Epidermal melanocyte (primary cell): ENCODE results near the gene NAP1L5.

Experiments
- DNase-seq: peaks from one replicate; pipeline ENCODE4 v3.0.0; 2011; ENCODE audit warnings: low spot score; ENCODE audit not compliant: insufficient read length

Gene NAP1L5

GRCh38 chr4:88722828-88723227, 25.2 kb upstream of the NAP1L5 start:
- DNase-seq: no peak

DNA sequence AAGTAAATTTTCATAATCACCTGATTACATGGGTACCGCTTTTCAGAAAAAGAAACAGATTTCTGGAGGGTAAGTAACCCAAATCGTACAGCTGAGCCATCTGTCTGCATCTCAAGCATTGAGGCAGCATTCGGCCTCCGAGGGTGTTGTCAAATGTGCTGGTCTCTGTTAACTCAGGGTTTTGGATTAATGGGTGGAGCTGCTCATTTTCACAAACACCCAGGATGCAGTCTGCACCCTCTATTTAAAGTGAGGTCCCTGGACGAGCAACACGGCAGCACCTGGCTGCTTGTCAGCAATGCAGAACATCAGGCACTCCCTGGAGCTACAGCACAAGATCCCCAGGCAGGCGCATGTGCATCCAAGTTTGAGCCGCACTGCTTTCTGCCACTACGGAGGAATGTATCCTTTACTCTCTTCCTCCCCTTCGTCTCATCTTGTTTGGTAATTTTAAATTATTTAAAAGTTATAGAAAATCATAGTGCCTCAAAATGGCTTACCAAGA, 24.7 kb upstream of the NAP1L5 start:
- DNase-seq: no peak

DNA sequence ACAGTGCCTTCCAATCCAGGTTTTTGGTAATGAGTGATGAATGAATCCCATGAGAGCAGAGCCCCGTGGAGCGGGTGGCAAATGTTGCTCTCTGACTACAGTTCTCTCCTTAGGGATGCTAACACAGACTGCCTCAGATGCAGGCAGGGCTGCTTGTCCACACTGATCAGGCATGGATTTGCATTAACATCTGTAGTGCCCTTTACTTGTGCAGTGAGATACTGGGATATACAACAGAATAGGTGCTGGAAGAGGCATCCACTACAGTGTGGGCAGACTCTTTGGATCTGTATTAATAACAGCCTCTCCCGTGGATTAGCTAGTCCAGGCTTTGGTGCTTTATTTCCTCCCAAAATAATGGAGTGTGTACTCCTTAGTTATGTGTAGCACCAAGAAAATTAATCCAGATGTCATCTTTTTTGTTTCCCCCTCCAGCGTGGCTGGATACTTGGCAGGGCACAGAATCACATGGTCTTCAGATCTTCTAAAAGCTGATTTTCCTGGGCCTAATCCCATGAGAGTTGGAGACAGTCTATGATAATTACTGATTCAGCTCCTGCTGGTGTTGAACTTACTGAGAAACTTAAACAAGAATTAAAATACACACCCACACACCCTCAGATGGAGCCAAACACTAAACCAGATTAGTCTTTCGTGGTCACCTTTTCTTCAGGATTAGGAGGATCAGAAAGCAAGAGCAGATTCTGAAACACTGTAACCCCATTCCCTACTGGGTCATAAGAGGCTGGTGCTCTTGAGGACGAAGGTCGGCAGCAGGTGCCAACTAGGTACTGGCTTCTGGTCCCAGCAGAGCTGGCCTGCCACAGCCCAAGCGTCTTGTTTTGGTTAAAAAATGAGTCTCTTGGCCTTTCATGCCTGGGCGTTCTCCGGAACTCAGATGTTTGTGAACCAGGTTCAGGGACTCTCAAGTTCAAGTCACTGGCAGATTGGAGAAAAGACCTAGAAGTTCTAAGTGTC, 23.1 kb upstream of the NAP1L5 start:
- no peak for DNase-seq

GRCh38 chr4:88719381-88719780, 21.8 kb upstream of the NAP1L5 start:
- no peak for DNase-seq

DNA sequence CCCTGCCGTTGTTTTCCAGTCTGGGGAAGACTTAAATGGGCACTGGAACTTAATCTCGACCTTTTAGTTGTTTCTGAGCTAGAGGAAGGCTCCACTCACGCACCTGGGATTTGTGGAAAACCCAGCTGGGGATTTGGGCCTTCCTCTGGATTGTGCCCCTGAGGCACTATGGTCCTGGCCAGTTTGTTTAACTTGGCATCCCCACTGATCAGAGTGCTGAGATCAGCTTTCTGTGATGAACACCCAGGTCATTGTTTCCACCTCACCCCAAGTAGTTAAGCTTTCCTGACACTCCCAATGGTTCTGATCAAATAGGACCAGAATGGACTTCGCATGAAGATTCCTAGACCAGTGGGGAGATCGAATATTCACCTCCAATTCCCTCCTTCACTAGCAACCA, 20.5 kb upstream of the NAP1L5 start:
- DNase-seq: no peak

GRCh38 chr4:88713782-88714181, 16.2 kb upstream of the NAP1L5 start:
- no peak for DNase-seq

DNA sequence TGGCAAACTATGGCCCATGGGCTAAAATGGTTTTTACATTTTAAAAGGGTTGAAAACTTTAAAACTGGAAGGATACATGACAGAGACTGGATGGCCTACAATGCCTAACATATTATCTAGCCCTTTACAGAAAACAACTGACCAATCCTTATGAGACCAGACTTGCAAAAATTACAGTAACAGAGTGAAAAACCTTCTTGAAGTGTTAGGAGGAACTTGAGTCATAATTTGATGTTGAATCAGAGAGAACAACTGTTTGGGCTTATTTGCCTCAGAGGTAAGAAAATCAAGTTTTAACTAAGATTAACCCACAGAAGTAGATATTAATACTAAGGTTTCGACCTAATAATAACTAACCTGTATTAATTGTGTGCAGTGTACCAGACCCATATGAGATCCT, 12.4 kb upstream of the NAP1L5 start:
- DNase-seq: no peak

DNA sequence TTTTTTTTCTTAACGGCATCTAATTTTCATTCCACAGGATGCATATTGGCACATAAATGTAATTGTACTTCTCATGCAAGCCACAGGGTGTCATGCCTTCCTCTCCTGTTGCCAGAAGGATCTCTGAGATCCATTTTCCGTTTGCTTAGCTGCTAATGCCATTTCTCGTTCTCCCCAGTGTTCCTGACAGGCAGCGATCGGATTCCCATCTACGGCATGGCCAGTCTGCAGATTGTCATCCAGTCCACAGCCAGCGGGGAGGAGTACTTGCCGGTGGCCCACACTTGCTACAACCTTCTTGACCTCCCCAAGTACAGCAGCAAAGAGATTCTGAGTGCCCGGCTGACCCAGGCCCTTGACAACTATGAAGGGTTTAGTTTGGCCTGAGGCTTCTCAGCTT, 8.9 kb upstream of the NAP1L5 start:
- DNase-seq: no peak

GRCh38 chr4:88705805-88706492, 8.3 kb upstream of the NAP1L5 start:
- no peak for DNase-seq

GRCh38 chr4:88705223-88705622, 7.6 kb upstream of the NAP1L5 start:
- DNase-seq: no peak

- no peak for DNase-seq
Observed at GRCh38 chr4:88702782-88703181, 5.2 kb upstream of the NAP1L5 start.

DNA sequence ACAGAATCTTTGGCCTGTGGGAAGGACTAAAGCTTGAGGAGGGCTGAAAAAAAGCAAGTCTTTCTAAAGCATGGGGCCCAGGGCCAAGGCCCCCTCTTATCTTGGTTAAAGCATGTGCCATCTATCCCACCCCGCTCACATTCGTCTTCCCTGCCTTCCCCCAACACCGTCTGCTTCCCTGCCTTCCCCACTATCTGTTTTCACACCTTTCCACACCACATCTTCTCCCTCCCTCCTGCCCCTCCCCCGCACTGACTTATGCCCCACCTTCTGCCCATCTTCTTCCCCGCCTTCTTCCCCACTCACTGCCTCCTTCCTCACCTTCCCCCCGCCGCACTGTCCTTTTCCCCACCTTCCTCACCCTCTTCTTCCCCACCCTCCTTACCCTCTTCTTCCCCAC, 890 bp upstream of the NAP1L5 start:
- DNase-seq: no peak

- DNase-seq: no peak
Observed at GRCh38 chr4:88697141-88697540, 488 bp downstream of the NAP1L5 start.

DNA sequence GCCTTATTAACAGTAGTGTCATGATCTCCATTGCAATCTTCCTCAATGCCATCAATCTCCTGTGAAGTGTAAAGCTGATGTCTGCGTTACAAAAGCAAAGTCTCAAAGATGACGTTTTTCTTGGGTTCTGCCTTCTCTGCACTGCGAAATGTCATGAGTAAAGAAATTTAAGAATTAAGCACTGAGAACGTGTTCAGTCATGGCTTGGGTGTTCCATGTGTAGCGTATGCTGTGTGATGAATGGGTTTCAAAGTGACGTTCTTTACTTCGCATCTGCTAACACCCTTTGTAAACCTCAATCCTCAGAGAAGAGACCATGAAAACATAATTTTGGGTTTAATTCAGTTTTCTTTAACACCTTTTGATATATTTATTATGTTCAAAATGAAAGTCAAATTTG, 999 bp downstream of the NAP1L5 start:
- no peak for DNase-seq

GRCh38 chr4:88693792-88694191, 3.8 kb downstream of the NAP1L5 start:
- no peak for DNase-seq

- DNase-seq: no peak
Observed at GRCh38 chr4:88690355-88690754, 7.3 kb downstream of the NAP1L5 start.

GRCh38 chr4:88681209-88681608, 16.4 kb downstream of the NAP1L5 start:
- no peak for DNase-seq

DNA sequence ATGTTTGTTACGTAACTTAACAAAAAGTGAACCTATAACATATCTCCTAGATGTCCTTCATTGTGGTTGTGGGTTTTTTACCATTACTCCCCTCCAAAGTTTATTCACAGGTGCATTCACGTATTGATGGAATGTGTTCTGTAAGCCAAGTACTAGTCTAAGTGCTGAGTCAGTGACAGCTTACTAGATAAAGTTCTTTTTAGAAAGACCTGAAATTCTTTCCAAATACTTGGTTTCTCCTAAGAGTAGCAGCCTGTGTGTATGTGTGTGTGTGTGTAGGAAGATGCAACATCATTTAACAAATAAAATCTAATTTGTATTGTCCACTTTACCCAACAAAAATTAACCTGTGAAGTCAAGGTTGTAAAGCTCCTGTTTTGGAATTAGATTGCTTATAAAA, 22.1 kb downstream of the NAP1L5 start:
- DNase-seq: no peak

DNA sequence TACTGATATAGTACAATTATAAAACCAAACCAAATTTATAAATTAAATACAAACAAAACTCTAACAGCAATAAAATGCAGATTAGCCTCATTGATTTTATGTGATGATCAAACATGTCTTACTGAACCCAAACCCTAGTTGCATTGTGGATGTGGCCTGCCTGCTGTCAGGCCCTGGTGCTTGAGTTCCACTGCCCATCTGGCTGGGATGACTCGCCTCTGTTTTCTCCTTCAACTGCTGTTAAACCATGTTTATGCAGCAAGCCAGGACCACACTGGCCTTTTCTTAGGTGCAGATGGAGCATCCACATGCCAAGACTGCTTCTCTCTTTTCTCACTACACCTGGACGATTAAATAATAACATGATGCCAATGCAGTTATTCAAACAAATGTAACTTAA, 22.6 kb downstream of the NAP1L5 start:
- DNase-seq: no peak

DNA sequence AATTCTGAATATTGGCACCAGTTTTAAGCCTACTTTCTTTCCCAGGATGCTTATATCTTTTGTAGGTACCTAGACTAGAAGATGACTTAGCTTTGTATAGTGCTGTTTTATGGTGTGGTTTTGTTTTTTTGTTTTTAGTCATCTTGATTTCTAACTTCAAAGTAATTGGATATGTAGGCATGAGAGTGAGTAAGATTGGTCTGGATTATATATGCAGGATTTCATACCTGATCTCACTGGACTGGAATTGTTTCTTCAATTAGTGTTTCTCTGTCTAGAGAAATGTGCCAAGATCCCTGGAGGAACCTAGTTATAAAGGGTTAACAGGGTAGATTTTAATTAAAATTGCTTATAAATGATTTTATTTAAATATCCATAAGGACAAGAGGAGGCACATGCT, 23.1 kb downstream of the NAP1L5 start:
- no peak for DNase-seq

- DNase-seq: no peak
Observed at GRCh38 chr4:88673886-88674285, 23.7 kb downstream of the NAP1L5 start.

GRCh38 chr4:88672987-88673386, 24.6 kb downstream of the NAP1L5 start:
- DNase-seq: no peak

DNA sequence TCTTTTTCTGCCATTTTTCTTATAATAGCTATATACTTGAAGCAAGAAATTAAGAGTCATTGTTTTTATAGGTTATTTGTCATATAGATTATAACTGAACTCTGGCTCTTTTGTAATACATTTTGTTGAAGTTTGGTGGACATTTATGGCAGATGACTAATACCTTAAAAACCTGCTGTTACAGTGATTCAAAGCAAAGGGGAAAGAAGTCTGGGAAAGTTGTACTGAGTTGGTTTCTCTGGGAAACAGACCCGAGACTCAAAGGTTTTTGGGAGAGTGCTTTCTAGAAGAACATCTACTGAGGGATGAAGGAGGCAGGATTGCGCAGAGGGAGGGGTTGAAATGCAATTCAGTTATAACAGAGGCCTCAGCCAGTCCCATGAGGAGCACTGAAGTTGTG, 35.9 kb downstream of the NAP1L5 start:
- DNase-seq: no peak
